LNCAP (cell line): ENCODE measurements around the gene RHBDL2.

Experiments
- TF ChIP-seq, protein P1 (sequence below): fragments of 450-650 bp; IDR thresholded peaks from 2 replicates; pipeline ENCODE4 v1.5.1; 2017; ENCODE audit warnings: mild to moderate bottlenecking

RHBDL2 gene

DNA sequence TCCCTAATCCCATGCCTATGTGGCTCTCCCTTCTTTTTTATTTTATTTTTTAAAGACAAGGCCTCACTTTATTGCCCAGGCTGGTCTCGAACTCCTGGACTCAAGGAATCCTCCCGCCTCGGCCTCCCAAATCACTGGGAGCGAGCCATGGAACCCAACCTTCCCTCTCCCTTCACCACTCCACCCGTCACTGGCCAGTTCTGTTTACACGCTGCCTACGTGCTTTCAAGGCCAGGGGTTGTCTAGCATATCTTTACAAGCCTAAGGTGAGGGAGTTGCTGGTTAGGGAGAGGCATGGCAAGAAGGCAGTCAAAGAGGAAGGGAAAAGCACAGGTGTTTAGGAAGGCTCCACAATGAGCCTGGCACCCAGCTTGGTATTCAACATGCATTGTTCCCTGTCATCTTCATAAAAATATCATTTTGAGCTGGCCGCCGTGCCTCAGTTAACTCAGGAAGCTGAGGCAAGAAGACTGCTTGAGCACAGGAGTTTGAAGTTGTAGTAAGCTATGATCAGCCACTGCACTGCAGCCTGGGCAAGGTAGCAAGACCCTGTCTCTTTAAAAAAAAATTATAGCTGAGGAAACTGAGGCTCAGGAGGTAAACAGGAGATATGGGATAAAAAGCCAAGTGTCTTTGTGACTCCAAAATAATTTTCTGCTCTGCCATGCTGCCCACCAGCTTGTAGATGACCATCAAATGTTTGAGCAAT lies 1.1 kb downstream of the RHBDL2 start:
- TF ChIP-seq, protein P1, sequence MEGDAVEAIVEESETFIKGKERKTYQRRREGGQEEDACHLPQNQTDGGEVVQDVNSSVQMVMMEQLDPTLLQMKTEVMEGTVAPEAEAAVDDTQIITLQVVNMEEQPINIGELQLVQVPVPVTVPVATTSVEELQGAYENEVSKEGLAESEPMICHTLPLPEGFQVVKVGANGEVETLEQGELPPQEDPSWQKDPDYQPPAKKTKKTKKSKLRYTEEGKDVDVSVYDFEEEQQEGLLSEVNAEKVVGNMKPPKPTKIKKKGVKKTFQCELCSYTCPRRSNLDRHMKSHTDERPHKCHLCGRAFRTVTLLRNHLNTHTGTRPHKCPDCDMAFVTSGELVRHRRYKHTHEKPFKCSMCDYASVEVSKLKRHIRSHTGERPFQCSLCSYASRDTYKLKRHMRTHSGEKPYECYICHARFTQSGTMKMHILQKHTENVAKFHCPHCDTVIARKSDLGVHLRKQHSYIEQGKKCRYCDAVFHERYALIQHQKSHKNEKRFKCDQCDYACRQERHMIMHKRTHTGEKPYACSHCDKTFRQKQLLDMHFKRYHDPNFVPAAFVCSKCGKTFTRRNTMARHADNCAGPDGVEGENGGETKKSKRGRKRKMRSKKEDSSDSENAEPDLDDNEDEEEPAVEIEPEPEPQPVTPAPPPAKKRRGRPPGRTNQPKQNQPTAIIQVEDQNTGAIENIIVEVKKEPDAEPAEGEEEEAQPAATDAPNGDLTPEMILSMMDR = no peak

DNA sequence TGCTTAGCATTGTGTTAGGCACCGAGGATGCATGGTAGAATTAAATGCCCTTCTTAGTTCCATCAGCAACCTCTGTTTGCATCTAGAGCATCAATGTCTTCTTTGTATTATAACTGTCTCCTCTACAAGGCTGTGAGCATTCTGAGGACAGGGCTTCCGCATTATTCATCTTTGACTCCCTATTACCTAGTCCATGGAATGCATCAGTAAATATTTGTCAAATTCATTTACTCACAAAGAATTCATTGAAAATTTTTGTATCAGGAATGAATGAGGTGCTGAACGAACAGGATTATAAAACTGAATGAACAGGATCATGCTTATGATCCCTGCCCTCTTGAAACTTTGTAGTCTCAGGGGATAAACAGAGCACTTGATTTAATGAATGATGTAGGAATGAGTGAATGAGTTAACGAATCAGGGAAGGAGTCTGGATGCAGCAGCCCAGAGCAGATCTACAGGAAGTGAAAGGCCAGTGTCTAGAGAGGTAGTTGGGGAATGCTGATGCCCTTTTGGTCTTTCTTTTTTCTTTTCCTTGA lies 2.8 kb downstream of the RHBDL2 start:
- TF ChIP-seq, protein P1 = no peak

DNA sequence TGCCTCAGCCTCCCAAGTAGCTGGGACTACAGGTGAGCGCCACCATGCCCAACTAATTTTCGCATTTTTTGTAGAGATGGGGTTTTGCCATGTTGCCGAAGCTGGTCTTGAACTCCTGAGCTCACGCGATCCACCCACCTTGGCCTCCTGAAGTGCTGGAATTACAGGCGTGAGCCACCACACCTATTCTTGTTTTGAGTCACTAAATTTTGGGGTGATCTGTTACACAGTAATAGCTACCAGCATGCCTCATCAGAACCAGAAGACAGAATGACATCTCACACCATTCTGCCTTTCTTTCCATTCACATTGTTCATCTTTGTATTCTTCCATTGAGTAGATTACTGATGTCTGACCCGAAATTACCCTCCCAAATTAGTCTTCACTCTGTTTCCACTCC lies 9.1 kb downstream of the RHBDL2 start:
- TF ChIP-seq, protein P1 = no peak

DNA sequence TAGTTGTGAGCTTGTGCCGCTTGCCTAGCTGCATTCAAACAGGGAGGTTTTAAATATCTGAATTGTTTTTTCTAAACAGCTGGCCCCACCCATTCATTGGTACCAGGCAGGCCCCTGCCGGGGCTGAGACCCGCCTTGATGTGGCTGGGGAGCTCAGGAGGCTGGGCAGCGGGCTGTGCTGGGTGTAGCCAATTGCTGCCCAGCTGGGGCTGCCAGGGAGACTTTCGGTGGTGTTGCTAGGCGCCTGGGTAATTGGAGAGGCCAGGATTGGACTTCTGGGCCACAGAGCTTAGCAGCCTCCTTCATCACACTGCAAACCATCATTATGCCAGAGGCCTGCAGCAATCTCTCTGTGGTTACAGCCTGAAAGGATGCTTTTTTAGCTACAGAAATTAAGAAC lies 12.2 kb downstream of the RHBDL2 start:
- TF ChIP-seq, protein P1 = no peak

DNA sequence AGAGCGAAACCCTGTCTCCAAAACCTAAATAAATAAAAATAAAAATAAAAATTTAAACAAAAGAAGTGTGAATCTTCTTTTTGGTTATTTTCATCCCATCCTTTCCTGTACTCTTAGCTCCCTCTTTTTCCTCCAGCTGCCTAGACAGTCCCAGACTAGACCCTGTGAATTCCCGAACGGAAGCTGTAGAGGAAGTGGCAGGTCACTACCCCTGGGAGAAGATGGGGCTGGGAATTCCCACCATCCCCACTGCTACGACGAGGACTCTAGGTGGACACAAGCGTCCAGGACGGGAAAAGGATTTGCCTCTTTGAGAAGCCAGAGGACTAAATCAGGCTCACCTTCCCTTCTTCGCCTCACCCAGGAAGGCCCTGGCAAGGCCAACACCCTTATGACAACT lies 12.6 kb downstream of the RHBDL2 start:
- TF ChIP-seq, protein P1 = no peak

DNA sequence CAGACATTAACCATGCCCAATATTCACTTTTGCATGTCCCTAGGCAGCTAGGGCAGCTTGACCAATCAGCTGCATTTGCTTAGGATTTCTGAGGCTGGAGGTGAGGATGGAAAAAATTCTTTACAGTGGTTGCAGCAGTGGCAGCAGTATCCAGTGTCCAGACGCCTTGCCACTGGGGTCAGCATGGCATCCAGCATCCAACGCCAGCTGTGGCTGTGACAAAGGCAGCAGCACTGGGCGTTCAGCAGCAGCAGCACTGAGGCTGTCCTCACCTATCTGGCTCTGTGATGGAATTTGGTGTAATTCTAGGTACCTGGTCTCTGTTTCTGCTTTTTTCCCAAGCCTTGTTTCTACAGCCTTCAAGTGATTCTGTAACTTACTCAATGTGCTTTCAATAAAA lies 15.5 kb downstream of the RHBDL2 start:
- TF ChIP-seq, protein P1 = no peak

DNA sequence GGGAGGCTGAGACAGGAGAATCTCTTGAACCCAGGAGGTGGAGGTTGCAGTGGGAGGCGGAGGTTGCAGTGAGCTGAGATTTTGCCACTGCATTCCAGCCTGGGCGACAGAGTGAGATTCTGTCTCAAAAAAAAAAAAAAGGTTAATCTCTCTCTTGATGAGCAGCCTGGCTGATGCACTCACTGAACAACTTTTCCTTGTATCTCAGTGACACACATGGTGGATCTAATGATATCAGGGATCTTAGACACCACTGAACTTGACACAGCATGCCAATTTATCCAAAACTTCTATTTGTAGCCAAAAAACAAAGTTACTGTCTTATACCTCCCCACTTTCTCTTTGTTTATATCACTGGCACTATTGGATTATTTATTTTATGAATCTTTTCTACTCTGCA lies 16.2 kb downstream of the RHBDL2 start:
- TF ChIP-seq, protein P1 = no peak
